ENCODE results near the gene INHA. TPM values are rescaled to one million over a fixed set of nuclear protein-coding genes. Genes with fewer than 3 reads are reported as not detected.

INHA gene
- total RNA-seq, 1 donor from 2014 or later: 0.52 TPM

- peaks cover 17% of the 10 kb centered on the region for H3K27me3 ChIP-seq (ENCODE audit: insufficient read depth, low read length)
- H3K9me3 ChIP-seq (ENCODE audit: insufficient read depth, low read depth, low read length): no peaks in the 10 kb centered on the region
- TF ChIP-seq EZH2 (IDR thresholded peaks at IDR 0.05; ENCODE audit: insufficient read depth, low read length): no peak
- TF ChIP-seq, protein P1, sequence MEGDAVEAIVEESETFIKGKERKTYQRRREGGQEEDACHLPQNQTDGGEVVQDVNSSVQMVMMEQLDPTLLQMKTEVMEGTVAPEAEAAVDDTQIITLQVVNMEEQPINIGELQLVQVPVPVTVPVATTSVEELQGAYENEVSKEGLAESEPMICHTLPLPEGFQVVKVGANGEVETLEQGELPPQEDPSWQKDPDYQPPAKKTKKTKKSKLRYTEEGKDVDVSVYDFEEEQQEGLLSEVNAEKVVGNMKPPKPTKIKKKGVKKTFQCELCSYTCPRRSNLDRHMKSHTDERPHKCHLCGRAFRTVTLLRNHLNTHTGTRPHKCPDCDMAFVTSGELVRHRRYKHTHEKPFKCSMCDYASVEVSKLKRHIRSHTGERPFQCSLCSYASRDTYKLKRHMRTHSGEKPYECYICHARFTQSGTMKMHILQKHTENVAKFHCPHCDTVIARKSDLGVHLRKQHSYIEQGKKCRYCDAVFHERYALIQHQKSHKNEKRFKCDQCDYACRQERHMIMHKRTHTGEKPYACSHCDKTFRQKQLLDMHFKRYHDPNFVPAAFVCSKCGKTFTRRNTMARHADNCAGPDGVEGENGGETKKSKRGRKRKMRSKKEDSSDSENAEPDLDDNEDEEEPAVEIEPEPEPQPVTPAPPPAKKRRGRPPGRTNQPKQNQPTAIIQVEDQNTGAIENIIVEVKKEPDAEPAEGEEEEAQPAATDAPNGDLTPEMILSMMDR (IDR thresholded peaks at IDR 0.05; ENCODE audit: insufficient read depth, low read depth, low read length): peak; percentile 91
- Mint-ChIP-seq H3K36me3 (ENCODE audit: low read depth, unreplicated experiment) (peaks cover 2% of the 10 kb centered on the region), H3K4me1 (ENCODE audit: low read depth, unreplicated experiment) (peaks cover 9% of the 10 kb centered on the region), H3K4me3 (ENCODE audit: unreplicated experiment) (peak overlapping the region; percentile 60), H3K27ac (ENCODE audit: unreplicated experiment) (no peak overlapping the region), H3K9me3 (ENCODE audit: unreplicated experiment) (no peaks in the 10 kb centered on the region), H3K27me3 (ENCODE audit: low read depth, unreplicated experiment) (peaks cover 59% of the 10 kb centered on the region)
- H3K4me3 ChIP-seq (ENCODE audit: insufficient read depth, low read depth, low read length): peak overlapping the region; percentile 14
- H3K9ac ChIP-seq (ENCODE audit: low read length): peak overlapping the region; percentile 19
- no peaks in the 10 kb centered on the region for H3K79me2 ChIP-seq (ENCODE audit: insufficient read depth, low read length)
- FAIRE-seq (peak; percentile 32), DNase-seq (ENCODE audit: low read depth) (peak; percentile 54)
- H3K4me2 ChIP-seq (ENCODE audit: low read length): peak overlapping the region; percentile 79
- H3K27ac ChIP-seq (ENCODE audit: low read depth, low read length): no peak overlapping the region
- peak overlapping the region; percentile 57 for H2AFZ ChIP-seq (ENCODE audit: low read depth, low read length)
- no peaks in the 10 kb centered on the region for H3K36me3 ChIP-seq (ENCODE audit: insufficient read depth, low read length)
- no peaks in the 10 kb centered on the region for H4K20me1 ChIP-seq (ENCODE audit: insufficient read depth, low read length)
- H3K4me1 ChIP-seq (ENCODE audit: insufficient read depth, low read length): peaks cover 4% of the 10 kb centered on the region
These were observed 41.8 kb upstream of the INHA start for GRCh38 chr2:219530048-219530963.

DNA sequence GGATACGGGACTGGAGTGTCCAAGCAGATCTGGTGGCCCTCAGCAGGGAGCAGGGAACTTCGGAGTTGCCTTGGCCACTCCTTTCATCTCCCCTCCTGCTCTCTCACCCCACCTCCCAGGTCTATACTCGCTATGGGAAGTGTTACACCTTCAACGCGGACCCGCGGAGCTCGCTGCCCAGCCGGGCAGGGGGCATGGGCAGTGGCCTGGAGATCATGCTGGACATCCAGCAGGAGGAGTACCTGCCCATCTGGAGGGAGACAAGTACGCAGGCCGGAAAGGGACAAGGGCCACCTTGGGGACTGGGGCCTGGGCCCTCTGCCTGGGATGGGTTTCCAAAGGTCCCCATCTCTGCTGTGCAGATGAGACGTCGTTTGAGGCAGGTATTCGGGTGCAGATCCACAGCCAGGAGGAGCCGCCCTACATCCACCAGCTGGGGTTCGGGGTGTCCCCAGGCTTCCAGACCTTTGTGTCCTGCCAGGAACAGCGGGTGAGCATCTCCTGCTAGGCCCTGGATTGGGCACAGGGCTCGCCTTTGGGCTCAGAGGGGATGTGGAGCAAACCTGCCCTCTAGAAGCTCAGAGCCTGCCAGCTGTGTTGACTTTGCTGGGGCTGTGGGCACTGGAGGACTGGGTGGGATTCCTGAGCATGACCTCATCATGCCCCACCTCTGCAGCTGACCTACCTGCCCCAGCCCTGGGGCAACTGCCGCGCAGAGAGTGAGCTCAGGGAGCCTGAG, 40.3 kb upstream of the INHA start:
- FAIRE-seq: no peak
- H3K4me2 ChIP-seq (ENCODE audit: low read length): no peak overlapping the region
- no peaks in the 10 kb centered on the region for H3K9me3 ChIP-seq (ENCODE audit: insufficient read depth, low read depth, low read length)
- no peak for DNase-seq (ENCODE audit: low read depth)
- no peak overlapping the region for H3K4me3 ChIP-seq (ENCODE audit: insufficient read depth, low read depth, low read length)
- peaks cover 50% of the 10 kb centered on the region for H3K27me3 Mint-ChIP-seq (ENCODE audit: low read depth, unreplicated experiment)
- H3K36me3 ChIP-seq (ENCODE audit: insufficient read depth, low read length): no peaks in the 10 kb centered on the region
- no peak overlapping the region for H3K27ac ChIP-seq (ENCODE audit: low read depth, low read length)
- H3K4me1 Mint-ChIP-seq (ENCODE audit: low read depth, unreplicated experiment): peaks cover 3% of the 10 kb centered on the region
- H3K36me3 Mint-ChIP-seq (ENCODE audit: low read depth, unreplicated experiment): peaks cover 2% of the 10 kb centered on the region
- no peak overlapping the region for H3K9ac ChIP-seq (ENCODE audit: low read length)
- H3K27me3 ChIP-seq (ENCODE audit: insufficient read depth, low read length): peaks cover 17% of the 10 kb centered on the region
- no peak overlapping the region for H3K4me3 Mint-ChIP-seq (ENCODE audit: unreplicated experiment)
- TF ChIP-seq, protein P1 (IDR thresholded peaks at IDR 0.05; ENCODE audit: insufficient read depth, low read depth, low read length): no peak
- TF ChIP-seq EZH2 (IDR thresholded peaks at IDR 0.05; ENCODE audit: insufficient read depth, low read length): no peak
- no peaks in the 10 kb centered on the region for H3K9me3 Mint-ChIP-seq (ENCODE audit: unreplicated experiment)
- peaks cover 7% of the 10 kb centered on the region for H3K4me1 ChIP-seq (ENCODE audit: insufficient read depth, low read length)
- H4K20me1 ChIP-seq (ENCODE audit: insufficient read depth, low read length): no peaks in the 10 kb centered on the region
- H3K79me2 ChIP-seq (ENCODE audit: insufficient read depth, low read length): no peaks in the 10 kb centered on the region
- no peak overlapping the region for H2AFZ ChIP-seq (ENCODE audit: low read depth, low read length)
- H3K27ac Mint-ChIP-seq (ENCODE audit: unreplicated experiment): no peak overlapping the region

Measured in astrocyte (in vitro differentiated cells and primary cell).